ENCODE data around the gene PPCS. TPM values are rescaled to one million over a fixed set of nuclear protein-coding genes. Genes with fewer than 3 reads are reported as not detected.

PPCS gene
- total RNA-seq, 1 experiment from 2014 or later = 35.1 TPM

DNA sequence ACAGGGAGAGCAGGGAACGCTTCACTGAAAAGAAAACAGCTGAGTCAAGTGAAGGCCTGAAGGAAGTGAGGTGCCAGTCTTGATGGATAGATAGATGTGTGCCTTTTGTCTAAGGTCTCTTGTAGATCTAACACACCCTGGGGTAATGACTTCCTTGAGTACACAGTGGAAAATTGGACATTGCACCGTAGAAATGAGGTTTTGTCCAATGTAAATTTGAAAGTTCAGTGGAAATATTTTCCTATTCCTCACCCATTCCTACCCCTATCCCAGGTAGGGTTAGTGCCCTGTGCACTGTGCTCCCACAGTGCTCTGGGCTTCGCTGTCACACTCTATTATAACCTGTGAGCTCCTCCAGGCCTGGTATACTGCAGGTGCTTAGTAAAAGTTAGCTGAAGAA lies 24.8 kb upstream of the PPCS start:
- Mint-ChIP-seq H3K4me1 (peaks cover 21% of the 10 kb centered on the region), H3K27ac (no peak overlapping the region)
- no peak for ATAC-seq

DNA sequence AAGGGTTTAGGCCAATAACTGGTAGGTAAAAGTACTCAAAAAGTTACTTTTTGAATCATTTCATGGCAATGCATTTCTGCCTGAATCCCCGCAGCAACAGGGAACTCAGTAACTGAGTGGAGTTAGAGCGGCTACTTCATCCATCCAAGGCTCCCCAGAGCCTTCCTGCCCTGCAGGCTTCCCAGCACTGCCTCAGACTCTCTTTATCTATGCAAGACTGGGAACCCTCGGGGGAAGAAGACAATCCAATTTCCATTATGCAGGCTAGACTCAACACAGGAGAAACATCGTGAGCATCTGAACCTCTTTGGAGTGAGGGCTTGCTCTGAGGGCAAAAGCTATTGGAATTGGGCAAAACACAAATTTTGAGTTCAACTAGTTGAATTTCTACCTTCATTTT lies 23.6 kb upstream of the PPCS start:
- Mint-ChIP-seq H3K4me1 (peaks cover 11% of the 10 kb centered on the region), H3K4me3 (no peak overlapping the region), H3K27me3 (ENCODE audit: low read depth) (no peaks in the 10 kb centered on the region), H3K9me3 (peaks cover 4% of the 10 kb centered on the region; the same call in 1 of the 2 replicates), H3K36me3 (no peaks in the 10 kb centered on the region), H3K27ac (no peak overlapping the region)
- ChIA-PET POLR2A (no interaction called here), CTCF (interaction anchor here (0.8 to 1.7 kb wide), 3 partner anchors 14 to 259 kb away, joined by 3 read pairs; no protein-coding TSS in a partner anchor)
- no peak for DNase-seq (ENCODE audit: low spot score)
- TF ChIP-seq, protein P1, sequence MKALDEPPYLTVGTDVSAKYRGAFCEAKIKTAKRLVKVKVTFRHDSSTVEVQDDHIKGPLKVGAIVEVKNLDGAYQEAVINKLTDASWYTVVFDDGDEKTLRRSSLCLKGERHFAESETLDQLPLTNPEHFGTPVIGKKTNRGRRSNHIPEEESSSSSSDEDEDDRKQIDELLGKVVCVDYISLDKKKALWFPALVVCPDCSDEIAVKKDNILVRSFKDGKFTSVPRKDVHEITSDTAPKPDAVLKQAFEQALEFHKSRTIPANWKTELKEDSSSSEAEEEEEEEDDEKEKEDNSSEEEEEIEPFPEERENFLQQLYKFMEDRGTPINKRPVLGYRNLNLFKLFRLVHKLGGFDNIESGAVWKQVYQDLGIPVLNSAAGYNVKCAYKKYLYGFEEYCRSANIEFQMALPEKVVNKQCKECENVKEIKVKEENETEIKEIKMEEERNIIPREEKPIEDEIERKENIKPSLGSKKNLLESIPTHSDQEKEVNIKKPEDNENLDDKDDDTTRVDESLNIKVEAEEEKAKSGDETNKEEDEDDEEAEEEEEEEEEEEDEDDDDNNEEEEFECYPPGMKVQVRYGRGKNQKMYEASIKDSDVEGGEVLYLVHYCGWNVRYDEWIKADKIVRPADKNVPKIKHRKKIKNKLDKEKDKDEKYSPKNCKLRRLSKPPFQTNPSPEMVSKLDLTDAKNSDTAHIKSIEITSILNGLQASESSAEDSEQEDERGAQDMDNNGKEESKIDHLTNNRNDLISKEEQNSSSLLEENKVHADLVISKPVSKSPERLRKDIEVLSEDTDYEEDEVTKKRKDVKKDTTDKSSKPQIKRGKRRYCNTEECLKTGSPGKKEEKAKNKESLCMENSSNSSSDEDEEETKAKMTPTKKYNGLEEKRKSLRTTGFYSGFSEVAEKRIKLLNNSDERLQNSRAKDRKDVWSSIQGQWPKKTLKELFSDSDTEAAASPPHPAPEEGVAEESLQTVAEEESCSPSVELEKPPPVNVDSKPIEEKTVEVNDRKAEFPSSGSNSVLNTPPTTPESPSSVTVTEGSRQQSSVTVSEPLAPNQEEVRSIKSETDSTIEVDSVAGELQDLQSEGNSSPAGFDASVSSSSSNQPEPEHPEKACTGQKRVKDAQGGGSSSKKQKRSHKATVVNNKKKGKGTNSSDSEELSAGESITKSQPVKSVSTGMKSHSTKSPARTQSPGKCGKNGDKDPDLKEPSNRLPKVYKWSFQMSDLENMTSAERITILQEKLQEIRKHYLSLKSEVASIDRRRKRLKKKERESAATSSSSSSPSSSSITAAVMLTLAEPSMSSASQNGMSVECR (CRISPR knock-in tag; IDR thresholded peaks at IDR 0.05; ENCODE audit: borderline replicate concordance) = no peak
- peak; percentile 36; the same call in 1 of the 2 replicates for ATAC-seq

More for the DNA sequence above, 24.8 kb upstream of the PPCS start:
- Mint-ChIP-seq H3K4me3 (no peak overlapping the region), H3K27me3 (ENCODE audit: low read depth) (no peaks in the 10 kb centered on the region), H3K9me3 (peaks cover 4% of the 10 kb centered on the region; the same call in 1 of the 2 replicates), H3K36me3 (no peaks in the 10 kb centered on the region)
- TF ChIP-seq, protein P2, sequence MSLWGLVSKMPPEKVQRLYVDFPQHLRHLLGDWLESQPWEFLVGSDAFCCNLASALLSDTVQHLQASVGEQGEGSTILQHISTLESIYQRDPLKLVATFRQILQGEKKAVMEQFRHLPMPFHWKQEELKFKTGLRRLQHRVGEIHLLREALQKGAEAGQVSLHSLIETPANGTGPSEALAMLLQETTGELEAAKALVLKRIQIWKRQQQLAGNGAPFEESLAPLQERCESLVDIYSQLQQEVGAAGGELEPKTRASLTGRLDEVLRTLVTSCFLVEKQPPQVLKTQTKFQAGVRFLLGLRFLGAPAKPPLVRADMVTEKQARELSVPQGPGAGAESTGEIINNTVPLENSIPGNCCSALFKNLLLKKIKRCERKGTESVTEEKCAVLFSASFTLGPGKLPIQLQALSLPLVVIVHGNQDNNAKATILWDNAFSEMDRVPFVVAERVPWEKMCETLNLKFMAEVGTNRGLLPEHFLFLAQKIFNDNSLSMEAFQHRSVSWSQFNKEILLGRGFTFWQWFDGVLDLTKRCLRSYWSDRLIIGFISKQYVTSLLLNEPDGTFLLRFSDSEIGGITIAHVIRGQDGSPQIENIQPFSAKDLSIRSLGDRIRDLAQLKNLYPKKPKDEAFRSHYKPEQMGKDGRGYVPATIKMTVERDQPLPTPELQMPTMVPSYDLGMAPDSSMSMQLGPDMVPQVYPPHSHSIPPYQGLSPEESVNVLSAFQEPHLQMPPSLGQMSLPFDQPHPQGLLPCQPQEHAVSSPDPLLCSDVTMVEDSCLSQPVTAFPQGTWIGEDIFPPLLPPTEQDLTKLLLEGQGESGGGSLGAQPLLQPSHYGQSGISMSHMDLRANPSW (CRISPR knock-in tag; conservative IDR thresholded peaks at IDR 0.05; ENCODE audit: low read depth) = no peak
- POLR2A ChIA-PET = no interaction called here
- CTCF ChIA-PET = no interaction called here
- DNase-seq (ENCODE audit: low spot score) = no peak

DNA sequence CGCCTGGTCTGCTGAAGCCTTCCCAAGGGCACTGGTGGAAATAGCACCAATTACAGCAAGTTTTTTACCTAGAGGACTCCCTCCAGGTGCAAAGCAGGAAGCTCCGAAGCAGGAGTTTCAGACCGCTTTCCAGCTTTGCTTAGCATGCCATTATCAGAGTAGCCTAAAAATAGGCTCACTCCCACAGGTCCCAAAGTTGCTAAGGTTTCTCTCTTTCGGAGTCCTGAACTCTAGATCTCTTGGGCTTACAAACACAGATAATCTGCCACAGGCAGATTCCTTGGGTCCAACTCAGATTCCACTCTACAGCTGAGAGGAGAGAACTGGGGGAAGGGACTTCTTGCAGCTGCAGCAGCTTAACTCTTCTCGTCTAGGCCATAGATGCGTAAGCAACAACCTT lies 23.0 kb upstream of the PPCS start:
- TF ChIP-seq, protein P3, sequence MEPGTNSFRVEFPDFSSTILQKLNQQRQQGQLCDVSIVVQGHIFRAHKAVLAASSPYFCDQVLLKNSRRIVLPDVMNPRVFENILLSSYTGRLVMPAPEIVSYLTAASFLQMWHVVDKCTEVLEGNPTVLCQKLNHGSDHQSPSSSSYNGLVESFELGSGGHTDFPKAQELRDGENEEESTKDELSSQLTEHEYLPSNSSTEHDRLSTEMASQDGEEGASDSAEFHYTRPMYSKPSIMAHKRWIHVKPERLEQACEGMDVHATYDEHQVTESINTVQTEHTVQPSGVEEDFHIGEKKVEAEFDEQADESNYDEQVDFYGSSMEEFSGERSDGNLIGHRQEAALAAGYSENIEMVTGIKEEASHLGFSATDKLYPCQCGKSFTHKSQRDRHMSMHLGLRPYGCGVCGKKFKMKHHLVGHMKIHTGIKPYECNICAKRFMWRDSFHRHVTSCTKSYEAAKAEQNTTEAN (CRISPR knock-in tag; IDR thresholded peaks at IDR 0.05) = no peak
- Mint-ChIP-seq H3K9me3 (peaks cover 4% of the 10 kb centered on the region; the same call in 1 of the 2 replicates), H3K27ac (no peak overlapping the region), H3K4me1 (peaks cover 11% of the 10 kb centered on the region), H3K36me3 (no peaks in the 10 kb centered on the region), H3K4me3 (no peak overlapping the region), H3K27me3 (ENCODE audit: low read depth) (no peaks in the 10 kb centered on the region)
- DNase-seq (ENCODE audit: low spot score) = no peak
- ChIA-PET CTCF (interaction anchor here (1.0 to 1.7 kb wide), 2 partner anchors 15 to 260 kb away, joined by 3 read pairs; no protein-coding TSS in a partner anchor), POLR2A (no interaction called here)
- no peak for ATAC-seq

DNA sequence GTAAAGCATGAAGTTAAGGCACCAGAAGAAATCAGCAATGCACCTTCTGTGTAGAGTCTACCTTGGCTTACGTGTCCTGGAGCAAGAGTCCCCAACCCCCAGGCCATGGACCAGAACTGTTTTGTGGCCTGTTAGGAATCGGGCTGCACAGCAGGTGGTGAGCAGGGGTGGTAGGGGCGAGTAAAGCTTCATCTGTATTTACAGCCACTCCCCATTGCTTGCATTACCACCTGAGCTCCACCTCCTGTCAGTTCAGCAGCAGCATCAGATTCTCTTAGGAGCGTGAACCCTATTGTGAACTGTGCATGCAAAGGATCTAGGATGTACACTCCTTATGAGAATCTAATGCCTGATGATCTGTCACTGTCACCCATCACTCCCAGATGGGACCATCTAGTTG lies 22.0 kb upstream of the PPCS start:
- H3K9me3 Mint-ChIP-seq = peaks cover 4% of the 10 kb centered on the region; the same call in 1 of the 2 replicates
- POLR2A ChIA-PET = no interaction called here
- no peaks in the 10 kb centered on the region for H3K27me3 Mint-ChIP-seq (ENCODE audit: low read depth)
- no peak for ATAC-seq
- DNase-seq (ENCODE audit: low spot score) = no peak
- no peak overlapping the region for H3K4me3 Mint-ChIP-seq
- H3K27ac Mint-ChIP-seq = no peak overlapping the region
- H3K36me3 Mint-ChIP-seq = no peaks in the 10 kb centered on the region
- H3K4me1 Mint-ChIP-seq = peaks cover 11% of the 10 kb centered on the region
- CTCF ChIA-PET = interaction anchor here (1.7 kb wide), 1 partner anchor 261 kb away, joined by 3 read pairs; no protein-coding TSS in a partner anchor
- TF ChIP-seq, protein P4, sequence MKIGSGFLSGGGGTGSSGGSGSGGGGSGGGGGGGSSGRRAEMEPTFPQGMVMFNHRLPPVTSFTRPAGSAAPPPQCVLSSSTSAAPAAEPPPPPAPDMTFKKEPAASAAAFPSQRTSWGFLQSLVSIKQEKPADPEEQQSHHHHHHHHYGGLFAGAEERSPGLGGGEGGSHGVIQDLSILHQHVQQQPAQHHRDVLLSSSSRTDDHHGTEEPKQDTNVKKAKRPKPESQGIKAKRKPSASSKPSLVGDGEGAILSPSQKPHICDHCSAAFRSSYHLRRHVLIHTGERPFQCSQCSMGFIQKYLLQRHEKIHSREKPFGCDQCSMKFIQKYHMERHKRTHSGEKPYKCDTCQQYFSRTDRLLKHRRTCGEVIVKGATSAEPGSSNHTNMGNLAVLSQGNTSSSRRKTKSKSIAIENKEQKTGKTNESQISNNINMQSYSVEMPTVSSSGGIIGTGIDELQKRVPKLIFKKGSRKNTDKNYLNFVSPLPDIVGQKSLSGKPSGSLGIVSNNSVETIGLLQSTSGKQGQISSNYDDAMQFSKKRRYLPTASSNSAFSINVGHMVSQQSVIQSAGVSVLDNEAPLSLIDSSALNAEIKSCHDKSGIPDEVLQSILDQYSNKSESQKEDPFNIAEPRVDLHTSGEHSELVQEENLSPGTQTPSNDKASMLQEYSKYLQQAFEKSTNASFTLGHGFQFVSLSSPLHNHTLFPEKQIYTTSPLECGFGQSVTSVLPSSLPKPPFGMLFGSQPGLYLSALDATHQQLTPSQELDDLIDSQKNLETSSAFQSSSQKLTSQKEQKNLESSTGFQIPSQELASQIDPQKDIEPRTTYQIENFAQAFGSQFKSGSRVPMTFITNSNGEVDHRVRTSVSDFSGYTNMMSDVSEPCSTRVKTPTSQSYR (CRISPR knock-in tag; IDR thresholded peaks at IDR 0.05) = no peak
- TF ChIP-seq, protein P5, sequence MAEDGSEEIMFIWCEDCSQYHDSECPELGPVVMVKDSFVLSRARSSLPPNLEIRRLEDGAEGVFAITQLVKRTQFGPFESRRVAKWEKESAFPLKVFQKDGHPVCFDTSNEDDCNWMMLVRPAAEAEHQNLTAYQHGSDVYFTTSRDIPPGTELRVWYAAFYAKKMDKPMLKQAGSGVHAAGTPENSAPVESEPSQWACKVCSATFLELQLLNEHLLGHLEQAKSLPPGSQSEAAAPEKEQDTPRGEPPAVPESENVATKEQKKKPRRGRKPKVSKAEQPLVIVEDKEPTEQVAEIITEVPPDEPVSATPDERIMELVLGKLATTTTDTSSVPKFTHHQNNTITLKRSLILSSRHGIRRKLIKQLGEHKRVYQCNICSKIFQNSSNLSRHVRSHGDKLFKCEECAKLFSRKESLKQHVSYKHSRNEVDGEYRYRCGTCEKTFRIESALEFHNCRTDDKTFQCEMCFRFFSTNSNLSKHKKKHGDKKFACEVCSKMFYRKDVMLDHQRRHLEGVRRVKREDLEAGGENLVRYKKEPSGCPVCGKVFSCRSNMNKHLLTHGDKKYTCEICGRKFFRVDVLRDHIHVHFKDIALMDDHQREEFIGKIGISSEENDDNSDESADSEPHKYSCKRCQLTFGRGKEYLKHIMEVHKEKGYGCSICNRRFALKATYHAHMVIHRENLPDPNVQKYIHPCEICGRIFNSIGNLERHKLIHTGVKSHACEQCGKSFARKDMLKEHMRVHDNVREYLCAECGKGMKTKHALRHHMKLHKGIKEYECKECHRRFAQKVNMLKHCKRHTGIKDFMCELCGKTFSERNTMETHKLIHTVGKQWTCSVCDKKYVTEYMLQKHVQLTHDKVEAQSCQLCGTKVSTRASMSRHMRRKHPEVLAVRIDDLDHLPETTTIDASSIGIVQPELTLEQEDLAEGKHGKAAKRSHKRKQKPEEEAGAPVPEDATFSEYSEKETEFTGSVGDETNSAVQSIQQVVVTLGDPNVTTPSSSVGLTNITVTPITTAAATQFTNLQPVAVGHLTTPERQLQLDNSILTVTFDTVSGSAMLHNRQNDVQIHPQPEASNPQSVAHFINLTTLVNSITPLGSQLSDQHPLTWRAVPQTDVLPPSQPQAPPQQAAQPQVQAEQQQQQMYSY (CRISPR knock-in tag; IDR thresholded peaks at IDR 0.05) = no peak
- TF ChIP-seq, protein P6, sequence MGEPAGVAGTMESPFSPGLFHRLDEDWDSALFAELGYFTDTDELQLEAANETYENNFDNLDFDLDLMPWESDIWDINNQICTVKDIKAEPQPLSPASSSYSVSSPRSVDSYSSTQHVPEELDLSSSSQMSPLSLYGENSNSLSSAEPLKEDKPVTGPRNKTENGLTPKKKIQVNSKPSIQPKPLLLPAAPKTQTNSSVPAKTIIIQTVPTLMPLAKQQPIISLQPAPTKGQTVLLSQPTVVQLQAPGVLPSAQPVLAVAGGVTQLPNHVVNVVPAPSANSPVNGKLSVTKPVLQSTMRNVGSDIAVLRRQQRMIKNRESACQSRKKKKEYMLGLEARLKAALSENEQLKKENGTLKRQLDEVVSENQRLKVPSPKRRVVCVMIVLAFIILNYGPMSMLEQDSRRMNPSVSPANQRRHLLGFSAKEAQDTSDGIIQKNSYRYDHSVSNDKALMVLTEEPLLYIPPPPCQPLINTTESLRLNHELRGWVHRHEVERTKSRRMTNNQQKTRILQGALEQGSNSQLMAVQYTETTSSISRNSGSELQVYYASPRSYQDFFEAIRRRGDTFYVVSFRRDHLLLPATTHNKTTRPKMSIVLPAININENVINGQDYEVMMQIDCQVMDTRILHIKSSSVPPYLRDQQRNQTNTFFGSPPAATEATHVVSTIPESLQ (CRISPR knock-in tag; IDR thresholded peaks at IDR 0.05) = no peak
- TF ChIP-seq CREM (CRISPR knock-in tag; IDR thresholded peaks at IDR 0.05) = no peak
- TF ChIP-seq, protein P7, sequence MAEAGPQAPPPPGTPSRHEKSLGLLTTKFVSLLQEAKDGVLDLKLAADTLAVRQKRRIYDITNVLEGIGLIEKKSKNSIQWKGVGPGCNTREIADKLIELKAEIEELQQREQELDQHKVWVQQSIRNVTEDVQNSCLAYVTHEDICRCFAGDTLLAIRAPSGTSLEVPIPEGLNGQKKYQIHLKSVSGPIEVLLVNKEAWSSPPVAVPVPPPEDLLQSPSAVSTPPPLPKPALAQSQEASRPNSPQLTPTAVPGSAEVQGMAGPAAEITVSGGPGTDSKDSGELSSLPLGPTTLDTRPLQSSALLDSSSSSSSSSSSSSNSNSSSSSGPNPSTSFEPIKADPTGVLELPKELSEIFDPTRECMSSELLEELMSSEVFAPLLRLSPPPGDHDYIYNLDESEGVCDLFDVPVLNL (CRISPR knock-in tag; IDR thresholded peaks at IDR 0.05; ENCODE audit: borderline replicate concordance, low read depth) = no peak

Data from WTC11 (cell line).